NCI-H2029 treated with DMSO at 0.1 percent for 48 hours (cell line): ENCODE data around the gene TMEM140.

Source experiments
- DNase-seq: peaks from one replicate; lab custom pipeline; 2025; lab: John Stamatoyannopoulos, UW

The TMEM140 gene

DNA sequence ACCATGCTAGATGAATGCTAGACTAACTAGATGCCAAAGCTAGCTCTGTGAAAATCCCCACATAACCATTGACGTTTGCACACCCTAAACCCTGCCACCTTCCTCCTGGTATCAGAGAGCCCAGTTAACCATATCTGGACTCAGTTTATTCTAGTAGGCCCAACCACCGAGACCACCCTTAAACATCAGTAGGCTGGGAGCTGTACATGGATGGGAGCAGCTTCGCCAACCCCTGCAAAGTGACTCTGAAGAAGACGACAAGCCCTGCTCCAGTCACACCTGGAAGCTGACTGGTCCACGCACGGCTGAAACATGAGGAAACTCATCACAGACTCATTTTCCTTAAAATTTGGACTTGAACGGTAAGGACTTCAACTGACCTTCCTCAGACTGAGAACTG is 27.1 kb downstream of the TMEM140 start:
- no peak for DNase-seq

DNA sequence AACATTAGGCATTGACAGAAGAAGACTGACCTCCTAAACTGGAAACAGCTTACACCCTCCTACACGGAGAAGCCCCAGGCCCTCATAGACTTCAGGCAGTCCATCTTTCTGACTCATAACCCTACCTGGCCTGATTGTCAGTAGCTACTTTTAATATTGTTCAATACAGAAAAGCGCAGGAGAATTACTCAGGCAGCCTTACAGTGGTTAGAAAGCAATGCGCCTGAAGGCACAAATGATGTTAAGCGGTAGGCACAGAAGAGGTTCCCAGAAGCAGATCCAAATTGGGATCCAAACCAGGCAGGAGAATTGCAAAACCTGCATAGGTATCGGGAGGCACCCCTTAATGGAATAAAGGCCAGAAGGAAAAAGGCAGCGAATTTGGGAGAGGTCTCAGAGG is 28.1 kb downstream of the TMEM140 start:
- DNase-seq: no peak

GRCh38 chr7:135177028-135177696 is 29.3 kb downstream of the TMEM140 start:
- DNase-seq: no peak

GRCh38 chr7:135178364-135178763 is 30.5 kb downstream of the TMEM140 start:
- DNase-seq: no peak

- no peak for DNase-seq
Observed at GRCh38 chr7:135179321-135179925, 31.6 kb downstream of the TMEM140 start.

- DNase-seq: no peak
Observed at GRCh38 chr7:135180122-135180521, 32.2 kb downstream of the TMEM140 start.

- DNase-seq: no peak
Observed at GRCh38 chr7:135181261-135181928, 33.5 kb downstream of the TMEM140 start.

GRCh38 chr7:135181929-135182678 is 34.2 kb downstream of the TMEM140 start:
- DNase-seq: no peak

DNA sequence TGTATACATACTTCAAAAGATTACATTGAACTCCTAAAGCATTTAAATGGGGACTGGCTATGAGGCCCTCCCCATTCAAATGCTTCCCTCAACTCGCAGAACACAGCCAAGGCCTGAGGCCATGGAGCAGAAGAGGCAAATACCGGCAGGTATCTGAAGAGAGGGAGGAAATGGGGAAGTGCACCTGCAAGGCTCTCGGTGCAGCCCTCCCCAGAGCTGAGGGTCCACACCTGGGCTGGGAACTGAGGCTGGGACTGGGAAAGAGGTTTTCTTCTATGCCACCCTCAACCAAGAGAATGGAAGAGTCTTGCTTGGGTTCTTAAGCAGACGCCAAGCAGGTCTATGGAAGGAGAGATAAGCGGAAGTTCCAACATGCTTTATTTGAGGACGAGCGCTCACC is 35.6 kb downstream of the TMEM140 start:
- DNase-seq: no peak

DNA sequence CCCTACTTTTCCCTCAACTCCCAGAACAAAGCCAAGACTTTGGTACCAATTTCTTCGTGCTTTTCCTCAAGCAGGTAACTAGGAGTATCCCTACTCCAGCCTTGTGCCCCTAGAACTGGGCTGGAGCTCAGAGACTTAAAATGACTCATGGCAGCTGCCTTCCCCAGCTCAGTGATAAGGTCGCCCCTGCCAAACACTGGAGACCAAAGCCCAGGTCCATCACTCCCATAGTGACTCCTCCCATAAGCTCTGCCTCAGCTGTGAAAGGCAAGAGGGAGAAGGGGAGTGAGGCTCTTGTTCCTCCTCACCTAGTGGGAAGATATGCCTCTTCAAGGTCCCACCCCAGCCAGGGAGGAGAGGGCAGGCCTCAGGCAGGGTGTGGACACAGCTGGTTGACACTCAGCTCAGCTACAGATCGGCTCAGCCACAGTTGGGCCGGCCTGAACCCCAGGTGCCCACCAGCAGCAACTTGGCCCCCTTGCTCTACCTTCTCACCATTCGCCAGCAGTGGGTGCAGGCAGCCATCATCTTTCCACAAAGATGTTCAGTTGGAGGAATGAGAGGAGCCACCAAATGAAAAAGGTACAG is 36.5 kb downstream of the TMEM140 start:
- DNase-seq: no peak

DNA sequence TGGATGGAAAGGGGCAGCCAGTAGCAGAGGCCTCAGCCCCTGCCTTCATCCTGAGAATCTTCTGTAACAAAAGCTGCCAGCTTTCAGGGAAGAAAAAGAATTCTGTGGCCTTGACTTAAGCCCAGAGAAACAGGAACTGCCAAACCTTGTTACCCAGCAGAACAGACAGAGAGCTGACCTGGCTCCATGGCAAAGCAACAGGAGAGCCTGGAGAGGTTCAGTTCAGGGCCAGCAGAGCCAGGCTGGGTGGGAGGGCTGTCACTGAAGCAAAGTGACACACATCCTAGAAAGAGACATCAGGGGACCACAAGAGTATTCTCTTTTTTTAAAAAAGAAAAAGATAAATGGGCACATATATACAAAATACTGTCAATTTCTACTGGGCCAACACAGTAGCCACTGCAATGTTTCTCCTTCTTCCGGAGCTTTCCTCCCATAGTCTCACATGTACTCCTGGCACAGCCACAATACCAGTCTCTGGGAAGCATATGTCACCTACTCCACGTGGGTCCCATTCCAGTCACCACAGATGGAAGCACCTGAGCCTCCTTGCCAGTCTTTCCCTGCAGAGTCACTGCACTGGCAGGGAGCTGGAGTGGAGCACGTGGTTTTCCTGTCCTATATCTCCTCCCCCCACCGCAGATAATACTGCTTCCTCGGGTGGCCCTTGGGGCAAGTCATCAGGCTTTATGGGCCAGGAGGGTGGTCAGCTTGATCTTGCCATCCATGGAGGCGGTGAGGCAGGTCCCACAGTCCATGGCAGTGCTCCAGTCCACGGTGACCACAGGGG is 37.8 kb downstream of the TMEM140 start:
- DNase-seq: no peak

GRCh38 chr7:135186261-135186540 is 38.3 kb downstream of the TMEM140 start:
- DNase-seq: no peak

GRCh38 chr7:135186841-135187253 is 39.0 kb downstream of the TMEM140 start:
- DNase-seq: no peak

GRCh38 chr7:135188298-135188984 is 40.6 kb downstream of the TMEM140 start:
- DNase-seq: no peak

DNA sequence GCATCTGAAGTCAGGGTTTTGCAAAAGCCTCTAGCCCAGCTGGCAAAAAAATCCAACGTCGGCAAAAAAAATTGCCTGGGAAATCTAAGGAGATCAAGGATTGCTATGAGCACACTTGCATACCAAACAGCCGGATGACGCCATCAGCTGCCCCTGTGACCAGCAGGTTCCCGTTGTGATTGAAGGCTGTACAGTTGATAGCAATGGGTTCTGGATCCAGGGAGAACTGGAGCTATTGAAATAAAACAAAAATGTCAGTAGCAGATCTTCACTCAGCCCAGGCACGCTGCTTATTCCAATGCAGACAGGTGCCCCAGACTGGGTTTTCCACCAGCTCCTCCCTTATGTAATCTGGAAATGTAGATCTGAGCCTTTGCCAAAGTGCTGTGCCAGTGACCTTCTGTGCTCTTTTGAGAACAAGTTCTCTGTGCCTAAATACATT is 41.4 kb downstream of the TMEM140 start:
- DNase-seq: no peak

DNA sequence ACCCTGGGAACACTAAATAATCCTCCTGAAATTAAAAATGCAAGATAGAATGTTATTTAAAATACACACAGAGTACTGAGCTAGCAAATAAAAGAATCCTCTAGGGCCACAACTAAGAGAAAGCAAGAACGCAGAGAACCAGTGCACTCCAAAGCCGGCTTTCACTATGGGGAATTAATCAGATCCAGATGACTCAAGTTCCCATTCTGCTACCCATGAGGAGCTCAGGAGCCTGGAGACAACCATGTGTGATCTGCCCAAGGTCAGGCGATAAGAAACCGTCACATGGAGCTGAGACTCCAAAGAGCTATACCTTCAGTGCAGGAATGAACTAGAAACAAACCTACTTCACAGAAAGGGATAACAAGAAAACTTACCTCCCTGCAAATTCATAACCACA is 42.1 kb downstream of the TMEM140 start:
- no peak for DNase-seq

- no peak for DNase-seq
Observed at GRCh38 chr7:135190703-135191102, 42.8 kb downstream of the TMEM140 start.

DNA sequence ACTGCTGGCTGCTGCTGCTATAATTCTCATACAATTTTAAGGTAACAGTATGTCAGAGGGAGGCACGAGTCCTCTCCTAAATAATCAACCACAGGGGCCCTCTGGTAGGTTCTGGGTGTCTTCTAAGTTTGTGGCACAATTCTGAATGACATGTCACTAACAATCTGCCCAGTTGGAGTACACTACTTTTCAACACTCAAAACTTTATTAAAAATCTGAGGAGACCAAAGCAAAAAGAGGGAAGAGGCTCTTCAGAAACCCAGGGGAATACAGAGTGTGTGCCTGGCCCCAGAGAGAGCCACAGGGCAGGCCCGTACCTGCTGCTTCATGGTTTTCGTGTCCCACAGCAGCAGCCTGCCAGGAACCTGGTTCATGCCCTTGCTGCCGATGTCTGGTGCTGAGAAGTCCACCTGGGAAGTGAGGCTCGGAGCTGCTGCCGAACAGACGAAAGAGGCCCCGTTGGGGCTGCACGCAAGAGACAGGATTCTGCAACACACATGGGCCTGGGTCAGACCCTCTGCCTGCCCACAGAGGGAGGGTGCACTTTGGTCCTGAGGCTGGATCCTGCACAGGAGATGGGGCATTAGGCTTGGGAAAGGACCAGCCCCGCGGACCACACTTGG is 45.2 kb downstream of the TMEM140 start:
- DNase-seq: no peak

GRCh38 chr7:135193615-135194081 is 45.8 kb downstream of the TMEM140 start:
- DNase-seq: no peak

DNA sequence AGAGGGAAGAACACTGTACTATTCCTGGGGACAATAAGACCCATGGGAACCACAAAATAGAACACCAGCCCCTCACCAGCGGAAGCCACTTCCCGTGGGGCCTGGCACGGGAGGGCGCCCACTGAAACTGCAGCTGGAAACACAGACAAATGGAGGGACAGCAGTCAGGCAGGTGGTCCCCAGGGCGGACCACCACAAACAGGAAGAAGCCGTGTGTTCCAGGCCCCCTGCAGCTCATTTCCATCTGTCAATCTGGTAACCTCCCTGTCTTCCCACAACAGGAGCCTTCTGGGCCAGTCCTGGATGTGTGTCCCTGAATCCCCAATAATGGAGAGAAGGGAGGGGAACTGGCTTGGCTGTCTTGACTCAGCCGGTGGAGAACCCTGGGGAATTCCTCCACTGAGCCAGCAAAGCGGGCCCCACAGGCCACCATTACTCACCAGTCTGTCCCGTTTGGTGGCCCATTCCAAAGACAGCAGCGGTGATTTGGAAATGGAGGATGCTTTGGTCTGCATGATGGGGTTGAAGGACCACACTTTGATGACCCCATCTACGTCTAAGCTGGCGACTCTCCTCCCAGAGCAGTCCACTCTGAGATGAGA is 46.7 kb downstream of the TMEM140 start:
- no peak for DNase-seq
